ENCODE data around the gene NDFIP1. TPM values are rescaled to one million over a fixed set of nuclear protein-coding genes. Genes with fewer than 3 reads are reported as not detected.

Gene NDFIP1
- total and polyA plus RNA-seq, 2 of the 13 experiments (the other 11 are each of a cell fraction or from before 2014, with no cell fraction given): 12.4 to 15.7 TPM

- TF ChIP-seq ZBTB37 (CRISPR knock-in tag; IDR thresholded peaks at IDR 0.05): no peak
- no peak for TF ChIP-seq MLX (CRISPR knock-in tag; IDR thresholded peaks at IDR 0.05)
- no peak for TF ChIP-seq ZNF7 (CRISPR knock-in tag; IDR thresholded peaks at IDR 0.05)
- TF ChIP-seq ZKSCAN1 (IDR thresholded peaks at IDR 0.05; ENCODE audit: low read length): no peak
- TF ChIP-seq HOXD1 (CRISPR knock-in tag; IDR thresholded peaks at IDR 0.05): no peak
- no peak for TF ChIP-seq CBFB (CRISPR knock-in tag; IDR thresholded peaks at IDR 0.05)
- TF ChIP-seq ZNF724P (CRISPR knock-in tag; IDR thresholded peaks at IDR 0.05; ENCODE audit: borderline replicate concordance): no peak
Measured at GRCh38 chr5:142178651-142179050, 70.1 kb downstream of the NDFIP1 start (continued).

DNA sequence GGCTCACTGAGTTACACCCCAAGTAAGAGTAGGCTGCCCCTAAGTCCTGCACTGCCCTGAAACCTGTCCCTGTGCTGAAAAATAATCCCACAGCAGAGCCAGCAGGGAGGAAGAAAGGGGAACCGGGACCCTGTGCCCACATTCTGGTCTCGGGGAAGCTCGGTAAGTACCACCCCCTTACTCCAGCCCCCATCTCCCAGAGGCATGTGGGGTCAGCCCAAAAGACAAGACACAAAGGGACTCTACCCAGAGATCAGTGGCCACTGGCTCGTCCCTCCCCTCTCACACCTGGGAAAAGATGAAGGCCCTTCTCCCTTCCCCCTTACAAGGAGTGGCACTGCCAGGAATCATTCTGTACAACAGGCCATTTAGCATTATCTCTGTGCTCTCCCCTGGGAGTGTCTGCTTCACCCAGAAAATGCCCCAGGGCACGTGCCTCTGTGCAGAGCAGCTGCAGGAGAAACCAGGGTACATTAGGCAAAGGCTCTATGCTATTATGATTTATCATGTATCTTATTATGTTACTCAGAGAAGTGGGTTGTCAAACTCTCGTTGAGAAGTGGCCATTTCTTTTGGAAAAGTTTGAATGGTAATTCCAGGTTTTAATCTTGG, 71.3 kb downstream of the NDFIP1 start:
- 60% methylated on average over 4 of the region's 6 CpGs for WGBS (ENCODE audit: low lambda C conversion rate)
- TF ChIP-seq MYPOP (CRISPR knock-in tag; IDR thresholded peaks at IDR 0.05): no peak
- Histone ChIP-seq H2AFZ (ENCODE audit: low read length) (no peak overlapping the region), H3K27me3 (ENCODE audit: control insufficient read depth in 1 of 2, insufficient read depth in 2 of 2, low read length in 2 of 2) (peaks cover 0 to 15% of the 10 kb centered on the region in 2 experiments; a peak in 3 of 5 replicates), H3K36me3 (replicated peaks in 1 of 2; ENCODE audit: control insufficient read depth in 1 of 2, insufficient read depth in 2 of 2, low read length in 2 of 2) (no peaks in the 10 kb centered on the region), H3K9ac (ENCODE audit: insufficient read depth, low read depth, low read length) (no peak overlapping the region), H3K4me1 (ENCODE audit: insufficient read depth, low read length) (peaks cover 55% of the 10 kb centered on the region), H3K4me2 (ENCODE audit: low read depth, low read length) (no peak overlapping the region; the same call in 1 of the 2 replicates), H3K9me3 (ENCODE audit: low read length) (no peaks in the 10 kb centered on the region), H4K20me1 (ENCODE audit: insufficient read depth, low read length) (no peaks in the 10 kb centered on the region), H3K79me2 (ENCODE audit: insufficient read depth, low read length) (no peaks in the 10 kb centered on the region), H3K4me3 (replicated peaks in 1 of 3; ENCODE audit: insufficient read depth in 1 of 3, low read depth in 2 of 3, low read length in 3 of 3) (no peak overlapping the region), H3K27ac (ENCODE audit: extremely low read length, insufficient read depth, low read length) (no peak overlapping the region)
- ChIA-PET CTCF (ENCODE audit: low intra/inter-chr PET ratio, low total read pairs) (no interaction called here), POLR2A (no interaction called here)
- DNase-seq (ENCODE audit: low spot score) (no peak), ATAC-seq (no peak), FAIRE-seq (no peak)
- no TSS peak for BruUV-seq (replicated peaks)
- intact Hi-C loops (cut with micrococcal nuclease; ENCODE audit: unreplicated experiment) (no loop called here), in situ Hi-C loops (cut with HindIII; ENCODE audit: extremely low pct_ligation_motif_present, low pct_unique_long_range_greater_than_20kb) (no loop called here)
